ENCODE measurements around the gene HIVEP3. TPM values are rescaled to one million over a fixed set of nuclear protein-coding genes. Genes with fewer than 3 reads are reported as not detected.

HIVEP3 gene
- total RNA-seq, 1 experiment from 2014 or later: 1.4 TPM

DNA sequence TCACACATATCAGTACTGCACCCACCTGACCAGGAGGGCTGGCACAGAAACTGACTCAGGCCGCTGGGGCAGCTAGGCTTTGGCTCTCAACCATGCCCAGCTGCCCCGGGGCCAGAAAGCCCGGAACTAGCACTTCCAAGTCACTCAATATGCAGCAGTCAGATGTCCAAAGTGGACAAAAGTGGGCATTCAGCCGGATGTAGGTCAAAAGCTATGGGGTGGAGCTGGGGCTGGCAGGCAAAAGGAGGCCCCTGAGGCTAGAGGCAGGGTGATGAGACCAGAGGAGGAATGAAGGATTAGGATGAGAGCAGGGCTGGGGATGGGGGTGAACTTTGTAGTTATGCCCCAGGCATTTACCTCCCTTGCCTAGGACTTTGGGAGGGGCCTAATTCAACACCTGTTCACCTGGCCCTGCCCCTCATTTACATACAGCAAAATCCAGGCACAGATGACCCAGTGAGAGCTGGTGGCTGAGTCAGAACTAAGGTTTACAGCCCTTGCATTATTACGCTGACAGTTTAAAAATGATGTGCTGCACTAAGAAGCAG, 403.5 kb downstream of the HIVEP3 start:
- Histone ChIP-seq H3K14ac (ENCODE audit: insufficient read depth, low read length) (no peak overlapping the region), H2BK15ac (ENCODE audit: low read depth, low read length) (no peak overlapping the region), H3K18ac (ENCODE audit: insufficient read length, low read depth, low read length) (no peak overlapping the region), H4K20me1 (ENCODE audit: control insufficient read depth, insufficient read depth, insufficient read length) (no peaks in the 10 kb centered on the region), H3K79me1 (ENCODE audit: insufficient read depth, low read depth, low read length, poor library complexity, severe bottlenecking) (no peaks in the 10 kb centered on the region), H2BK120ac (ENCODE audit: low read depth, low read length, poor library complexity, severe bottlenecking) (no peak overlapping the region), H4K5ac (ENCODE audit: insufficient read length, low read depth, low read length) (no peak overlapping the region), H3K4me1 (ENCODE audit: insufficient read depth, low read length) (peaks cover 3% of the 10 kb centered on the region; the same call in 1 of the 2 replicates), H3K4me2 (ENCODE audit: insufficient read depth, insufficient read length, low read length) (no peak overlapping the region), H3K79me2 (ENCODE audit: insufficient read depth, low read length) (no peaks in the 10 kb centered on the region), H3K23ac (ENCODE audit: insufficient read length, low read depth, low read length) (no peak overlapping the region), H3K9me3 (ENCODE audit: control insufficient read depth, low read depth, low read length) (no peaks in the 10 kb centered on the region), H2BK12ac (ENCODE audit: insufficient read length, low read depth, low read length) (no peak overlapping the region), H3T11ph (ENCODE audit: low read length) (no peak overlapping the region), H3K27ac (ENCODE audit: insufficient read length, low read depth, low read length) (no peak overlapping the region), H3K56ac (ENCODE audit: insufficient read length, low read depth, low read length) (no peak overlapping the region), H3K9ac (ENCODE audit: extremely low read depth, insufficient read length, low read length) (no peak overlapping the region), H2AFZ (ENCODE audit: low read length) (no peak overlapping the region), H3K4ac (ENCODE audit: low read depth, low read length) (no peak overlapping the region), H2BK5ac (ENCODE audit: insufficient read length, low read length) (no peak overlapping the region), H3K27me3 (ENCODE audit: insufficient read depth, low read length) (no peaks in the 10 kb centered on the region), H4K8ac (replicated peaks; ENCODE audit: insufficient read length, low read depth, low read length) (no peak overlapping the region), H4K91ac (ENCODE audit: insufficient read length, low read depth, low read length) (no peak overlapping the region), H2BK20ac (ENCODE audit: low read depth, low read length, poor library complexity, severe bottlenecking) (no peak overlapping the region), H3K23me2 (ENCODE audit: insufficient read length, low read depth, low read length, poor library complexity, severe bottlenecking) (peaks cover 3% of the 10 kb centered on the region), H2AK5ac (ENCODE audit: insufficient read length, low read length) (no peak overlapping the region)
- no peak for DNase-seq
- H3K36me3 Mint-ChIP-seq (ENCODE audit: insufficient read depth in 1 of 3, low read depth in 3 of 3): no peaks in the 10 kb centered on the region
- no peaks in the 10 kb centered on the region for H3K9me3 Mint-ChIP-seq
- no peak overlapping the region for H3K4me3 Mint-ChIP-seq
- TF ChIP-seq, protein P1, sequence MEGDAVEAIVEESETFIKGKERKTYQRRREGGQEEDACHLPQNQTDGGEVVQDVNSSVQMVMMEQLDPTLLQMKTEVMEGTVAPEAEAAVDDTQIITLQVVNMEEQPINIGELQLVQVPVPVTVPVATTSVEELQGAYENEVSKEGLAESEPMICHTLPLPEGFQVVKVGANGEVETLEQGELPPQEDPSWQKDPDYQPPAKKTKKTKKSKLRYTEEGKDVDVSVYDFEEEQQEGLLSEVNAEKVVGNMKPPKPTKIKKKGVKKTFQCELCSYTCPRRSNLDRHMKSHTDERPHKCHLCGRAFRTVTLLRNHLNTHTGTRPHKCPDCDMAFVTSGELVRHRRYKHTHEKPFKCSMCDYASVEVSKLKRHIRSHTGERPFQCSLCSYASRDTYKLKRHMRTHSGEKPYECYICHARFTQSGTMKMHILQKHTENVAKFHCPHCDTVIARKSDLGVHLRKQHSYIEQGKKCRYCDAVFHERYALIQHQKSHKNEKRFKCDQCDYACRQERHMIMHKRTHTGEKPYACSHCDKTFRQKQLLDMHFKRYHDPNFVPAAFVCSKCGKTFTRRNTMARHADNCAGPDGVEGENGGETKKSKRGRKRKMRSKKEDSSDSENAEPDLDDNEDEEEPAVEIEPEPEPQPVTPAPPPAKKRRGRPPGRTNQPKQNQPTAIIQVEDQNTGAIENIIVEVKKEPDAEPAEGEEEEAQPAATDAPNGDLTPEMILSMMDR (conservative IDR thresholded peaks at IDR 0.05): no peak
- H3K27ac Mint-ChIP-seq: no peak overlapping the region
- WGBS (ENCODE audit: extremely low coverage, insufficient read length, low lambda C conversion rate): no CpG with 5 or more reads among the region's 5 CpGs
- H3K4me1 Mint-ChIP-seq: peaks cover 12 to 17% of the 10 kb centered on the region in 2 experiments
- H3K27me3 Mint-ChIP-seq (ENCODE audit: low read depth): peaks cover 16% of the 10 kb centered on the region

Measured in H9 (cell line).